GM21619 (cell line): Measurements from ENCODE around the gene BET1.

ENCODE experiments used
- ATAC-seq: cut with Tn5 transposase; IDR thresholded peaks from one replicate; pipeline ENCODE4 v1.9.1; 2021; ENCODE audit not compliant: unreplicated experiment

The BET1 gene

GRCh38 chr7:94015538-94015937 lies 11.4 kb upstream of the BET1 start:
- ATAC-seq = no peak

DNA sequence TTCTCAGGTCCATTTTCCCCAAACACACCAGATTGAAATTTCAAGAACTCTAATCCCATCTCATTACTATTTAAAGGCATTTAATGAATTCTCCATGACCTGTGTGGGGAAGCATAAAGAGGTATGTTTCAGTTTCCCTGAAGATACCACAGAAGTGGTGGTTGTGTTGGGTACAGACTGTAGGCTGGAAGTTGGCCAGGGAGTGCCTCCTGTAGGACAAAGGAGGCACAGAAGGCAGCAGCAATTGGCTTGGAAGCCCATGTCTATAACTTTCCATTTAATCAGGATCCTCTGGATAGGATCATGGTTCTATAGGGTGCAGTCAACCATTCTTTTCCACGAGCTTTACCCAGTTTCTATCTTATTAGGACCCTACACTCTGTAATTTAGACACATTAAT lies 8.6 kb upstream of the BET1 start:
- no peak for ATAC-seq

- ATAC-seq = no peak
Measured at GRCh38 chr7:94011714-94012353, 7.7 kb upstream of the BET1 start.

DNA sequence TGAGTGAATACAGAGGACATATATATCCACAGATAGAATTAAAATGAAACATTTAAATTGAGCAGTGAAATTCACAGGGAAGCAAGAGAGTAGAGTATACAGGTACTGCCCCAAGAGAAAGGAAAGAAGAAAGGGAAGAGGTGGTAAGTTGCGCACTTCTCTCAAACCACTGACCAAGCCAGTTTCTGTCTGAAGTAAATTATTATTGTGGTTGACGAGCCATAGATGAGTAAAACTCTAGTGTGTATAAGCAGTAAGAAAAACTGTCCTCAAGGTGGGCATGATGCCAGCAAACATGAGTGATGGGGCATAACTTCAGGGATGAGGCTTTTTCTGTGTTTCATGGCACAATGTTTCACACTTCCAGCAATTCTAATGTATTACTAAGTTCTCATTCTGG lies 4.4 kb upstream of the BET1 start:
- no peak for ATAC-seq

- no peak for ATAC-seq
Measured at GRCh38 chr7:94005753-94006152, 1.6 kb upstream of the BET1 start.

DNA sequence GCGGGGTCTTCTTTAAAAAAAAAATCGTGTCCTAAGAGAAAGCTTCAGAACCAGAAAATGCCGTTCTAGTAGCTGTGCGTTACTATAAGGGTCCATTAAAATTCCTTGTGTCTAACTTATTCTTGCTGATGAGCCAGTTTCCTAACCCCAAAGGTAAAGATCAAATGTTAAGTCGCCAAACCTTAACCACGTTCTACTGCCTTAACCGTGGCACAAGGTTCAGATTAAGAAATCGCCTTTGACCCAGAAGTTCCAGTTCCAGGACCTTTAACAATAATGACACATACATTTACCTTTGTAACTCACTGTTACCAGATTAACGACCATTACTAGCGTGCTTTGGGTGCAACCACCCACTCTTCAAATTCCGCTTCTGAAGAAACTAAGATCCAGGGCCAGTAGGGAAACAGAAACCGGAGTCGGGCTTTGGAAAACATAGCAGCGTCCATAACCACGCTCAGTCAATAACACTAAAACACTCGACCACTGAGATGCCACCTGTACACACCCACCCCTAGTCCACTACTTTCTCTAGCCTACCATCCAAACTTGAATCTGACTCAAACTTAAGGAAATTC lies 620 bp downstream of the BET1 start:
- peak; percentile 24 for ATAC-seq

- no peak for ATAC-seq
Measured at GRCh38 chr7:94001396-94001795, 2.8 kb downstream of the BET1 start.

GRCh38 chr7:93997868-93998267 lies 6.3 kb downstream of the BET1 start:
- ATAC-seq = no peak

- ATAC-seq = no peak
Measured at GRCh38 chr7:93992421-93993110, 11.6 kb downstream of the BET1 start.

DNA sequence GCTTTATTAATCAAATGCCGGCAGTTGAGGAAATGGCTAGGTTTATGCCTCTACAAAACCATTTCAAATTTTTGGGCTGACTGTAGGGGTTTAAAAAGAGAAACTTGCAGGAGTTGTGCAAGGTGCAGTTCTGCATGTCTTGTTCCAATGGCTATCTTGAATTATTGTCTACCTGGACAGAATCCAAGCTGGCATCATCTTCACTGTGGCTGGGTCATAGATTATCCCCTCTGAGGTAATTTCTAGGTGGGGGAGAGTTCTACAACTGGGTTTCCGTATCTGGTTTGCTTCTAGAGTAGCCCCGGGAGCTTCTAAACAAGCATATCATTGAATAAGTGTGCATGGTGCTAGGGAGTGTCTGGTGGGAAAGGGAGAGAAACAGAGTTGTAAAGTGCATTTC lies 16.9 kb downstream of the BET1 start:
- ATAC-seq = no peak

DNA sequence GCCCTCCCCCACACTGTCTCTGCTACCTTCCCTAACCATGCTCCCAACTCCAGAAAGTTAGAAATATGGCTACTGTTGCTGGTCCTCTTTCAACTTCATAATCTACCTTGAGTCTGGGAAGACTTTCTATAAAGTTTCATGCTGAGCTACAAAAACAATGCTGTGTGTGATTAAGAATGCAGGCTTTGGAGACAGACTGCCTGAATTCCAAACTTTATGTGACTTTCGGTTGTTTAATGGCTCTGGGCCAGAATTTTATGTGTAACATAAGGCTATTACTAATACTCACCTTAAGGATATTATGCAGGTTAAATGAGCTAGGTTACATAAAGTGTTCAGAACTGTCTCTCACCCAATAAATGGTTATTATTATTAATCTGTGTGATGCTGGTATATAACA lies 19.1 kb downstream of the BET1 start:
- ATAC-seq = no peak

- no peak for ATAC-seq
Measured at GRCh38 chr7:93984024-93984423, 20.1 kb downstream of the BET1 start.

DNA sequence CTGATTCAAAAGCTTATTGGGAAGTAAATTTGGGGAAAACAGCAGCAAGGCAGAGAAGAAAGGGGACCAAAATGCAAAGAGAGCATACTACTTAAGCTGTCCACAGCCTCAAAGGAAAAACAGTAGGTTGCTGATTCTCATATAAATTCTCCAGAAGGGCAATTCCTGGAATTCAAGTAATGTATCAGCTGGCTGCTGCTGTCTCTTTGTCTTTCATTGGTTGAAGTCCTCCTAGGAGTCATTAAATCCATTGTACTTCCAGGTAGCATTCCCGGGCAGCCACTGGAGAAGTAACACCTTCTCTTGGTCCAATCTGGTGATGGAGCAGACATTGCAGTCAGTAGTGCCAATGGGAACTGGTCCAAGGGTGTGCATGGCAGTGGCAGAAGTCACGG lies 22.7 kb downstream of the BET1 start:
- ATAC-seq = no peak

DNA sequence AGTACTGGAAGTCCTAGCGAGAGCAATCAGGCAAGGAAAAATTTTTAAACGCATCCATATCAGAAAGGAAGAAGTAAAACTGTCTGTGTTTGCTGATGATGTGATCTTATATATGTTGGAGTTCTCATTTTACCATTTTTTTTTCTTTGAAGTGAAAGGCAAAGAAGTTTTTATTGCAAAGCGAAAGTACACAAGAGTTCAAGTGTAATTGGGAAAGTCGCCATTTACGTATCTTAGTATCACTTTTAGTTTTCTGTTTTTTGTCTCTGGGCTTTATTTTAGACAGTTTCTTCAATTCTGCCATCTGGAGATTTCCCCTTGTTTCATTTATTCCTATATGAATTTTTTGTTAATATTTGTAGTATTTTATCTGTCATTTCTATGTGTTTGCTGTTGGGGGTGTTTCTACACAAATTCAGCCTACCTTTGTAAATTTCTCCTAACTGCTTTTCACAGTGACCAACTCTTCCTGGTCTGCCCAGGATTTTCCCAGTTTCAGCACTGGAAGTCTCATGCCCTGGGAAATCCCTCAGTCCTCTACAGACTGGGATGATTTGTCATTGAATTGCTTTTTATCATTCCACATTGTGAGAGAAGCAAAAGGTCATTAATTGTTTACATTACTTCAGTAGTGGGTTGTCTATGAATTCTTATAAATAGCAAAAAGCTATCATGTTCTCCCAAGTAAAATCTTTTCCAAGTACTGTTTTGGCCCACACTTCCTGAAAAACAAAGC lies 23.2 kb downstream of the BET1 start:
- ATAC-seq = peak; percentile 47

DNA sequence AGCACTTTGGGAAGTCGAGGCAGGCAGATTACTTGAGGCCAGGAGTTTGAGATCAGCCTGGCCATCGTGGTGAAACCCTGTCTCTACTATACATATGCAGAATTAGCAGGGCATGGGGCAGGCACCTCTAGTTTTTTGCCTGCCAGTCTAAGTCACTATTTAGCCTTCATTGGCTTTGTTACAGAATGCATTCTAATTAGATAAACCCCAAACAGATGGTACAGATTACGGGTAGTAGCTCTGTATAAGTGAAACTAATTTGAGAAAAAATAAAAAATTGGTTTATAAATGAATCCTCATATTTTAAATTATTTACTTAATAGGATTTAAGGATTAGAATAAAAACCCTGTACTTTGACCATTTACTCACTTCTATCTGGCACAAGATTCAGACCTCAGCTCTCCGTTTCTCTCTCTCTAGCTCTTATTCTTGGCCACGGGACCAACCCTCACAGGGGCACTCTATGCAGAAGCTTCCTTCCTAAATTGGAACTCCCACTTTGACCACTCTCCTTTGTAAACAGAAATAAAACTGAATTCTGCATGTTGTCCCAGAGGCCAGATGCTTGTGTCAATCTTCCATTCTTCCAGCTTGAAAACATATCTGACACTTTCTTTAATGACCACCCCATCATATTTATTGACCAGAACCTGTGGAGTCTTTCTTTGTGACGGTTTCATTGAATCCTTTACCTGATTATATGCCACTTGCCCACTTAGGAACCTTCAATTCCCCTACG lies 26.8 kb downstream of the BET1 start:
- ATAC-seq = no peak

DNA sequence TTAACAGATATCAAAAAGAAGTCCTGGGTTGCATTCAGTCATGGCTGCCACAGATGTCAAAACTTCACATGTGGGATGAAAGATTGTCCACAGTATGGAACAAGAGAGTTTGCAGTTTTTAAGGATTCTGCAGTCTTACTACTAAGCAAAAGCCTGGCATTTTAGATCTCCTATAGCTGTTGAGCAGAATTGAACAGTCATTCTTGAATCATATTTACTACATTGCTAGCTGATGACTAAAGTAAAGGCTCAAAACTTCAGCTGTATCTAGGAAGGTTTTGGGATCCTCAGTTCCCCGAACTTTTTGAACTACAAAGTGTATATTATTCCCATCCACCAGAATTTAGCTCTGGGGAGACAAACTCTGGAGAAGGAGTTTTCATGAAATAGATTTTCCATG lies 31.0 kb downstream of the BET1 start:
- no peak for ATAC-seq

DNA sequence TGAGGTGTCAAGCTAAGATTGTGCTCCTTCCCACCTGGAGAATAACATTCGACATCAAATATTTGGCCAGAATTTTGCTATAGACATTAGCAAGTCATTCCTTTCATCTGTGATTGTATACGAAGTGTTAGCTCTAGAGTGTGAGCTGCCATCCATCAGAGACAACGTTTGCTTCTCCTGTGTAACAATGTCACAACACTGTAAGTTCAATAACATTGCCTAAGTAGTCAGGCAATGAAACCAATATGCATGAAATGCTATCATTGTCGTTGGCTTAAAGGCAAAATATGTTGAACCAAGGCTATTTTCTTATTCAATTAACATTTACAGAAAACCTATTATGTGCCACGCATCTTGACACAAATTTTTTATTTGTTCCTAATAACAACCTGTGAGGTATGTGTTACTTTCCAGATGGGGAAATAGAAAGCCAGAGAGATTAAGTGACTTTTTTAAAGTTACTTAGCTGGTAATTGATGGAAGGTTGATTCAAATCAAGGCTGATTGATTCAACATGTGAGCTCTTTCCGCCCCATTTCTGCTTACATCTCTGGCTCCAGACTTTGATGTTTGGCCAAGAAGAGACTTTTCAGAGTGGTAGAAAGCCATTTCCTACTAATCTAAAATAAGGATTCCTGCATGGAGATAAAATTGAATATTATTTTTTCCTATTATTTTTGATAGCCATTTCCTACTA lies 32.0 kb downstream of the BET1 start:
- no peak for ATAC-seq

- no peak for ATAC-seq
Measured at GRCh38 chr7:93968911-93969620, 35.1 kb downstream of the BET1 start.

DNA sequence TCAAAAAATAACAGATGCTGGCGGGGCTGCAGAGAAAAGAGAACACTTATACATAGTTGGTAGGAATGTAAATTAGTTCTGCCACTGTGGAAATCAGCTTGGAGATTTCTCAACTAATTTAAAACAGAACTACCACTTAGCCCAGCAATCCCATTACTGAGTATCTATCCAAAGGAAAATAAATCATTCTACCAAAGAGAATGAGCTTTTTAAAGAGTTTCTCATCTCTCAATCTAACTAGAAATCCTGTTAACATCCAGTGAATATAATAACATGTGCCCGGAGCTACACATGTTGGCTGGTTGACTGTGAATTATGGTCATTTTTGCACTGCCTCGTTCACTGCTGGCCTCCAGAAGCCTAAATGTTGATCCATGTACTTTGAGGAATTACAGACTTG lies 39.3 kb downstream of the BET1 start:
- no peak for ATAC-seq

- no peak for ATAC-seq
Measured at GRCh38 chr7:93964262-93964661, 39.9 kb downstream of the BET1 start.
